Smooth muscle cell (in vitro differentiated cells): ENCODE results near the gene CLOCK. TPM values are rescaled to one million over a fixed set of nuclear protein-coding genes. Genes with fewer than 3 reads are reported as not detected.

Experiments used
- DNase-seq: peaks from one replicate; lab custom pipeline; 2025; ENCODE audit not compliant: unreplicated experiment; lab: John Stamatoyannopoulos, UW
- H2AFZ ChIP-seq: fragments of 200-600 bp; sonication (generic); 2 replicates; pipeline ENCODE4 v1.6.0; 2016; ENCODE audit warnings: antibody characterized with exemption, low read depth, mild to moderate bottlenecking
- H3F3A ChIP-seq: fragments of 200-600 bp; sonication (generic); 2 replicates; pipeline ENCODE4 v1.6.0; 2017; ENCODE audit warnings: antibody characterized with exemption, low read depth
- H3K27ac ChIP-seq: fragments of 200-600 bp; sonication (generic); 2 replicates; pipeline ENCODE4 v1.5.1; 2016; ENCODE audit warnings: low read depth, mild to moderate bottlenecking
- H3K27me3 ChIP-seq: fragments of 200-600 bp; sonication (generic); 2 replicates; pipeline ENCODE4 v1.6.1; 2016; ENCODE audit warnings: low read depth, mild to moderate bottlenecking
- H3K36me3 ChIP-seq: fragments of 200-600 bp; sonication (generic); 2 replicates; pipeline ENCODE4 v1.5.1; 2016; ENCODE audit warnings: low read depth
- H3K4me1 ChIP-seq: fragments of 200-600 bp; sonication (generic); 2 replicates; pipeline ENCODE4 v1.5.1; 2016; ENCODE audit warnings: low read depth
- H3K4me2 ChIP-seq: fragments of 200-600 bp; sonication (generic); 2 replicates; pipeline ENCODE4 v1.6.0; 2016; ENCODE audit warnings: mild to moderate bottlenecking
- H3K4me3 ChIP-seq: fragments of 200-600 bp; sonication (generic); 2 replicates; pipeline ENCODE4 v1.5.1; 2016; ENCODE audit warnings: mild to moderate bottlenecking
- H3K79me2 ChIP-seq: fragments of 200-600 bp; sonication (generic); 2 replicates; pipeline ENCODE4 v1.6.0; 2016; ENCODE audit warnings: low read depth, mild to moderate bottlenecking
- H3K9ac ChIP-seq: fragments of 200-600 bp; sonication (generic); 2 replicates; pipeline ENCODE4 v1.6.0; 2016; ENCODE audit warnings: low read depth
- H3K9me3 ChIP-seq: fragments of 200-600 bp; sonication (generic); replicated peaks from 2 replicates; pipeline ENCODE4 v1.5.1; 2016; ENCODE audit warnings: low read depth
- H4K20me1 ChIP-seq: fragments of 200-600 bp; sonication (generic); 2 replicates; pipeline ENCODE4 v1.6.0; 2016; ENCODE audit warnings: low read depth
- CTCF ChIP-seq: fragments of 200-600 bp; sonication (generic); IDR thresholded peaks from 2 replicates; pipeline ENCODE4 v1.5.1; 2017; ENCODE audit warnings: borderline replicate concordance, mild to moderate bottlenecking, antibody characterized with exemption; ENCODE audit not compliant: insufficient read depth, poor library complexity, severe bottlenecking
- WGBS: methylation state at CpG from one replicate; pipeline ENCODE4 v1.1.7; 2016; ENCODE audit warnings: low lambda C conversion rate; 5-methylcytosine and 5-hydroxymethylcytosine counted together
- polyA plus RNA-seq: library from polyadenylated mRNA; unstranded; fragments of >200 nt; fragmentation: Nextera tagmentation; extraction: Ambion mirVana; gene quantifications from 2 replicates; pipeline ENCODE4 v1.2.1, GENCODE V29; 2016
- total RNA-seq: library from RNA; depleted of rRNA; stranded (reverse); fragments of >200 nt; gene quantifications from 2 replicates; pipeline ENCODE4 v1.2.3, GENCODE V29; 2014

The CLOCK gene
- total and polyA plus RNA-seq, 2 experiments from 2014 or later: 5.9 to 32.3 TPM

- Histone ChIP-seq H3F3A (peaks cover 27% of the 10 kb centered on the region), H3K4me1 (peaks cover 27% of the 10 kb centered on the region), H3K27ac (peak overlapping the region; percentile 96), H3K9me3 (no peaks in the 10 kb centered on the region), H3K4me2 (peak overlapping the region; percentile 97), H3K4me3 (peak overlapping the region; percentile 92), H3K36me3 (peaks cover 4% of the 10 kb centered on the region), H2AFZ (no peak overlapping the region), H3K9ac (peak overlapping the region; percentile 94), H3K27me3 (no peaks in the 10 kb centered on the region), H4K20me1 (peaks cover 69% of the 10 kb centered on the region), H3K79me2 (peaks cover 74% of the 10 kb centered on the region)
- TF ChIP-seq CTCF: no peak
- DNase-seq: no peak
- WGBS: 8% methylated on average over 1 of the region's 1 CpG
Measured at GRCh38 chr4:55398461-55398860, 148.2 kb downstream of the CLOCK start.

GRCh38 chr4:55397520-55398321 lies 149.0 kb downstream of the CLOCK start:
- Histone ChIP-seq H4K20me1 (peaks cover 62% of the 10 kb centered on the region), H2AFZ (no peak overlapping the region)

GRCh38 chr4:55397126-55397436 lies 149.6 kb downstream of the CLOCK start:
- no peak for TF ChIP-seq CTCF
- Histone ChIP-seq H3K79me2 (peaks cover 61% of the 10 kb centered on the region), H3K4me2 (peak overlapping the region; percentile 97), H3K27ac (peak overlapping the region; percentile 96), H3K9ac (peak overlapping the region; percentile 94), H3K4me3 (peak overlapping the region; percentile 92), H2AFZ (no peak overlapping the region), H3K9me3 (no peaks in the 10 kb centered on the region), H3K27me3 (no peaks in the 10 kb centered on the region), H3F3A (peaks cover 27% of the 10 kb centered on the region), H4K20me1 (peaks cover 57% of the 10 kb centered on the region), H3K36me3 (peaks cover 4% of the 10 kb centered on the region), H3K4me1 (peaks cover 27% of the 10 kb centered on the region)
- DNase-seq: no peak
- WGBS: 4% methylated on average over 7 of the region's 7 CpGs

More at GRCh38 chr4:55397520-55398321, 149.0 kb downstream of the CLOCK start:
- Histone ChIP-seq H3K79me2 (peaks cover 66% of the 10 kb centered on the region), H3K27me3 (no peaks in the 10 kb centered on the region), H3K36me3 (peaks cover 4% of the 10 kb centered on the region), H3K9me3 (no peaks in the 10 kb centered on the region), H3K4me3 (peak overlapping the region; percentile 92), H3K9ac (peak overlapping the region; percentile 94), H3K27ac (peak overlapping the region; percentile 96), H3K4me2 (peak overlapping the region; percentile 97), H3K4me1 (peaks cover 27% of the 10 kb centered on the region), H3F3A (peaks cover 27% of the 10 kb centered on the region)
- TF ChIP-seq CTCF: no peak
- no peak for DNase-seq
- WGBS: 5% methylated on average over 15 of the region's 15 CpGs
